Chondrocyte (in vitro differentiated cells): Measurements from ENCODE around the gene TMIGD2. TPM values are rescaled to one million over a fixed set of nuclear protein-coding genes. Genes with fewer than 3 reads are reported as not detected.
"Not testable (repeated sequence)": the region's sequence is repeated elsewhere in the genome, so short reads cannot be mapped to it uniquely, and the experiment has no call there.

Source experiments
- DNase-seq: peaks from one replicate; pipeline ENCODE4 v3.0.0; 2021; ENCODE audit warnings: mixed read lengths, low spot score
- H3K27ac Mint-ChIP-seq: one replicate; pipeline ENCODE4 v1.8.0; 2021; ENCODE audit warnings: mild to moderate bottlenecking, moderate library complexity, mixed read lengths; ENCODE audit not compliant: unreplicated experiment
- H3K27me3 Mint-ChIP-seq: 2 replicates; pipeline ENCODE4 v1.8.0; 2021; ENCODE audit warnings: low read depth, mixed read lengths
- H3K36me3 Mint-ChIP-seq: 2 replicates; pipeline ENCODE4 v1.8.0; 2021; ENCODE audit warnings: low read depth, mixed read lengths
- H3K4me1 Mint-ChIP-seq: 2 replicates; pipeline ENCODE4 v1.8.0; 2021; ENCODE audit warnings: low read depth, mild to moderate bottlenecking, mixed read lengths
- H3K4me3 Mint-ChIP-seq: one replicate; pipeline ENCODE4 v1.8.0; 2021; ENCODE audit warnings: mild to moderate bottlenecking, moderate library complexity, mixed read lengths; ENCODE audit not compliant: unreplicated experiment
- H3K9me3 Mint-ChIP-seq: 2 replicates; pipeline ENCODE4 v1.8.0; 2021; ENCODE audit warnings: low read depth, mixed read lengths
- total RNA-seq: library from RNA; stranded (reverse); gene quantifications from 3 replicates; pipeline ENCODE4 v1.2.1, GENCODE V29; 2021
- TF ChIP-seq, protein P1 (sequence below): fragments of 200-600 bp; sonication (generic); IDR thresholded peaks from 2 replicates; pipeline ENCODE4 v1.5.0; 2021; ENCODE audit warnings: antibody characterized with exemption, mild to moderate bottlenecking, moderate library complexity

Gene TMIGD2
- total RNA-seq, 1 donor from 2014 or later, result not detected

DNA sequence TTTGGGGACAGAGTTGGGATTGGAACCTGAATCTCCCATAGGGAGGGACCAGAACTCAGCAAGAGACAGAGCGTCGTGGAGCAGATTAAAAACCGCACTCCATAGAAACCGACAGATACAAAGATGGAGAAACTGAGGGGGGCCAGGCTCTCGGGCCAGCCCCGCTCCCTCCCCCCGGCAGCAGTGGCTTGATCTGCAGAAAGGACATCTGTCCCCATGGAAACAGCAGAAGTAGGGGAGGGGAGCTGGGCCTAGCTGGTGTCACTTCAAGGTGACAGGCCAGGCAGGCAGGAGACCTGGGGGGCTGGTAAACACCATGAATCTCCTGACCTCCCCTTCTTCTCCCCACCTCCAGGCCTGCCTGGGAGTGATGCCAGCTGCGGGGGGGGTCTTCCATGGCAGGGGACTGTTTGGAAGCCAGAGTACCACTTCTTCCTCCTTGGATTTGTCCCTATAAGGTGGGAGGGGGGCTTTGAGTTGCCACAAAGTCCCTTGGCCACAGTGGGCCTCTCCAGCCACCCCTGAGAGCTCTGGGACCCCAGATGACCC is 10.9 kb downstream of the TMIGD2 start:
- no peak overlapping the region for H3K4me3 Mint-ChIP-seq
- no peaks in the 10 kb centered on the region for H3K4me1 Mint-ChIP-seq
- H3K27ac Mint-ChIP-seq, result peak overlapping the region; percentile 51
- H3K27me3 Mint-ChIP-seq, result peaks cover 18% of the 10 kb centered on the region
- H3K36me3 Mint-ChIP-seq, result no peaks in the 10 kb centered on the region
- H3K9me3 Mint-ChIP-seq, result no peaks in the 10 kb centered on the region
- TF ChIP-seq, protein P1, sequence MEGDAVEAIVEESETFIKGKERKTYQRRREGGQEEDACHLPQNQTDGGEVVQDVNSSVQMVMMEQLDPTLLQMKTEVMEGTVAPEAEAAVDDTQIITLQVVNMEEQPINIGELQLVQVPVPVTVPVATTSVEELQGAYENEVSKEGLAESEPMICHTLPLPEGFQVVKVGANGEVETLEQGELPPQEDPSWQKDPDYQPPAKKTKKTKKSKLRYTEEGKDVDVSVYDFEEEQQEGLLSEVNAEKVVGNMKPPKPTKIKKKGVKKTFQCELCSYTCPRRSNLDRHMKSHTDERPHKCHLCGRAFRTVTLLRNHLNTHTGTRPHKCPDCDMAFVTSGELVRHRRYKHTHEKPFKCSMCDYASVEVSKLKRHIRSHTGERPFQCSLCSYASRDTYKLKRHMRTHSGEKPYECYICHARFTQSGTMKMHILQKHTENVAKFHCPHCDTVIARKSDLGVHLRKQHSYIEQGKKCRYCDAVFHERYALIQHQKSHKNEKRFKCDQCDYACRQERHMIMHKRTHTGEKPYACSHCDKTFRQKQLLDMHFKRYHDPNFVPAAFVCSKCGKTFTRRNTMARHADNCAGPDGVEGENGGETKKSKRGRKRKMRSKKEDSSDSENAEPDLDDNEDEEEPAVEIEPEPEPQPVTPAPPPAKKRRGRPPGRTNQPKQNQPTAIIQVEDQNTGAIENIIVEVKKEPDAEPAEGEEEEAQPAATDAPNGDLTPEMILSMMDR, result no peak
- no peak for DNase-seq

DNA sequence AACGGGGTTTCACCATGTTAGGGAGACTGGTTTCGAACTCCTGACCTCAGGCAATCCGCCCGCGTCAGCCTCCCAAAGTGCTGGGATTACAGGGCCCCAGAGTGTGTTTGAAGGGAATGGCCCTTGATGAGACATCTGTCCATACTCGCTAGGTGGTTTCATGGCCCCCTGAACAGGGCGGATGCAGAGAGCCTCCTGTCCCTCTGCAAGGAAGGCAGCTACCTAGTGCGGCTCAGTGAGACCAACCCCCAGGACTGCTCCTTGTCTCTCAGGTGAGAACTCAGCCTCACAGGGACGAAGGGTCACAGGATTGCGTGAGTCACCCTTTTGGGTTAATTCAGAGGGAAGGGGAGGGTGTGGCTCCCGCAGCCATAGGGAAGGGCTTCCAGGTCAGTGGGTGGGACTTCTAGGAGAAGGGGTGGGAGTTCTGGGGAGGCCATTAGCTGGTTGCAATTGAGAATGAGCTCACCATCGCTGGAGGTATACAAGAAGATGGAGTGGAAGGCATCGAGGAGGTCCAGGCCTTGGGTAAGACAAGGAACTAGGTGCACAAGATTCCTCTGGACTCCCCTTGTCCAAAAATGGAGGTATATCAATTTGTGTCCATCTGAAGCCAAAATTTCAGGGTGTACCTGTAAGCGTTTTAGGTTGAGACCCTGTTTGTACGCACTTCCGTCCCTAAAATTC is 14.0 kb downstream of the TMIGD2 start:
- no peaks in the 10 kb centered on the region for H3K4me1 Mint-ChIP-seq
- H3K9me3 Mint-ChIP-seq, result no peaks in the 10 kb centered on the region
- TF ChIP-seq, protein P1, result no peak
- H3K4me3 Mint-ChIP-seq, result no peak overlapping the region
- DNase-seq, result no peak
- H3K27me3 Mint-ChIP-seq, result peaks cover 31% of the 10 kb centered on the region
- H3K36me3 Mint-ChIP-seq, result no peaks in the 10 kb centered on the region
- H3K27ac Mint-ChIP-seq, result no peak overlapping the region

DNA sequence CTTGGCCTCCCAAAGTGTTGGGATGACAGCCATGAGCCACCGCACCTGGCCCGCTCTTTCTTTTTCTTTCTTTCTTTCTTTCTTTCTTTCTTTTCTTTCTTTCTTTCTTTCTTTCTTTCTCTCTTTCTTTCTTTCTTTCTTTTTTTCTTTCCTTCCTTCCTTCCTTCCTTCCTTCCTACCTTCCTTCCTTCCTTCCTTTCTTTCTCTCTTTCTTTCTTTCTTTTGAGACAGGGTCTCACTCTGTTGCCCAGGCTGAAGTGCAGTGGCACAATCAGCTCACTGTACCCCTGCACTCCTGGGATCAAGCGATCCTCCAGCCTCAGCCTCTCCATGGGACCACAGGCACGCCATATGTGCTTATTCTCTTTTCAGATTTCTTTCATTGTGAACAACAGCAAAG is 16.0 kb downstream of the TMIGD2 start:
- H3K36me3 Mint-ChIP-seq, H3K27ac Mint-ChIP-seq, H3K4me1 Mint-ChIP-seq, H3K4me3 Mint-ChIP-seq, DNase-seq, H3K9me3 Mint-ChIP-seq: not testable (repeated sequence)
- peaks cover 48% of the 10 kb centered on the region for H3K27me3 Mint-ChIP-seq

DNA sequence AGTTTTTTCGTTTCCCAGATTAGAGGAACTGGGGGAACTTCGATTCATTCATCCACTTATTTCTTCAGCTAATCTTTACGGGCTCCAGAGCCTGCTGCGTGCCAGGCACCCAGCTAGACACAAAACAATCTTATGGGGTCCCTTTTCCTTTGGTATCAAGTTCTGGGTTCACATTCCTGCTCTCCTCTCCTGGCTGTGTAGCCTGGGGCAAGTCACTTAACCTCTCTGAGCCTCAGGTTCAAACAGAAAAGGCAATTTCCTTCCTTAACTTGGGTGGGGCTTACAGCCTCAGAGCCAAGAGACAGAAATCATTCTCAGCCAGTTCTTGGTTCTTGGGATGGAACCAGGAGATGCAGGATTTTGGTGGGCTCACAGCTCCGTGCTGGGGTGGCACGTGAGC is 17.2 kb downstream of the TMIGD2 start:
- Mint-ChIP-seq H3K9me3 (no peaks in the 10 kb centered on the region), H3K27ac (no peak overlapping the region), H3K4me1 (no peaks in the 10 kb centered on the region), H3K36me3 (no peaks in the 10 kb centered on the region), H3K27me3 (peaks cover 46% of the 10 kb centered on the region), H3K4me3 (no peak overlapping the region)
- TF ChIP-seq, protein P1, result no peak
- DNase-seq, result no peak

DNA sequence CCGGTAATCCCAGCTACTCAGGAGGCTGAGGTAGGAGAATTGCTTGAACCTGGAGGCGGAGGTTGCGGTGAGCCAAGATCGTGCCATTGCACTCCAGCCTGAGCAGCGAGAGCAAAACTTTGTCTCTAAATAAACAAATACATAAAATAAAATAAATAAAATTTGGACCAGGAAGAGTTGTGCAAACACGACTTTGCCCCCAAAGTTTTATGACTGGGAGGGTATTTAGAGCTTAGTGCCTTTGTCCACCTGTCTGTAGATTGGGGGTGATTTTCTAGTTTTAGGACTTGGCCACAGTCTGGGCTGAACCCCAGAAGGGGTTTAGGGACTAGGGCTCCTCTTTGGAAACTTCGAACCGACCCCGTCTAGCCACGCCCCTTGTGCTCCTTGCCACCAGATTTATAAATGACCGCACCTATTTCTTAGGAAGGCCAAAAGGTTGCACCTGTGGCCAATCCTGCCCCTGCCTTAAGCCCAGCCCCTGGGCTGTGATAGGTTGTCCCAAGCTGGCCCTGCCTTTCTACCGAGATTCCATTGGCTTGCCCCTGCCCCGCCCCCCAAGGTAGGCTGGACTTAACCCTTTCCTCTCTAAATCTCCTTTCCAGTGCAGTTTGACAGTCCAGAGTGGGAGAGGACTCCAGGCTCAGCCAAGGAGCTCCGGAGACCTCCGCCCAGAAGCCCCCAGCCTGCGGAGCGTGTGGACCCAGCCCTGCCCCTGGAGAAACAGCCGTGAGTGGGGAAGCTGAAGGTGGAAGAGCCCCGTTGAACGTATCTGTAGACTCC is 17.8 kb downstream of the TMIGD2 start:
- Mint-ChIP-seq H3K9me3 (no peaks in the 10 kb centered on the region), H3K27me3 (peaks cover 46% of the 10 kb centered on the region), H3K4me1 (peaks cover 3% of the 10 kb centered on the region), H3K27ac (no peak overlapping the region), H3K4me3 (no peak overlapping the region), H3K36me3 (no peaks in the 10 kb centered on the region)
- TF ChIP-seq, protein P1, result no peak
- no peak for DNase-seq
